Aortic smooth muscle cell (primary cell): ENCODE results near the gene C1orf210. TPM values are rescaled to one million over a fixed set of nuclear protein-coding genes. Genes with fewer than 3 reads are reported as not detected.

Experiments used
- total RNA-seq: library from RNA; depleted of rRNA; stranded (reverse); fragments of >200 nt; gene quantifications from 2 replicates; pipeline ENCODE4 v1.2.3, GENCODE V29; 2014

Gene C1orf210
- total RNA-seq = not detected in 2 replicates

GRCh38 chr1:43285269-43285990, at the start of gene C1orf210:
Gene C1orf210, minus strand, starts transcription at chr1:43285581. Its CDS starts 2,311 bp downstream, at chr1:43283270.

DNA sequence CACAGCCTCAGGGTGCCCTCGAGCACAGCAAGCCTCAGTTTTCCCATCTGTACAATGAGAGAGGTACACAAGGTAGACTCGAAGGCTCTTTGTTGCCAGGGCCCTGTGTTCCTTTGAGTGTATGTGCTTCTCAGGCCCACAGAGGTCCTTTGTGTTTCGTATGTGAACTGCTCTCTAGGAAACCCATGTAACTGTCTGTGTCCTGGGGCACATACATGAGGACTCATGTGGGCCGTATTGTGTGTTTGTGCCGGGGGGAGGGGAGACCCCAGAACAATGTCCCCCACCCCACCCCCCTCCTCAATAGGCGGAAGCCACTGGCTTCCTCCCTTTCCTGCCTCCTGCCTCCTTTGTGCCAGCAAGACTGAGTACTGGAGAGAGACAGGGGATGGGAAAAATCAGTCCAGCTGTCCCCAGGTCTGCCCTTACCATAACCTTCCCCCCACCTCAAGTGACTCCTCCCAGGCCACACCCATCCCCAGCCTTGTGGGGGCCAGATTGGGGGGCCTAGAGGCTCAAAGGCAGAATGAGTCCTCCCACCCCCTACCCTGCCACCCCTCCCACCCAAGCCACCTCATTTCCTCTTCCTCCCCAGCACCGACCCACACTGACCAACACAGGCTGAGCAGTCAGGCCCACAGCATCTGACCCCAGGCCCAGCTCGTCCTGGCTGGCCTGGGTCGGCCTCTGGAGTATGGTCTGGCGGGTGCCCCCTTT, 15.2 kb upstream of the C1orf210 start, which contains the start of gene TIE1:
Gene TIE1 (plus strand): TSS at position 605 of the 717 bp plus-strand sequence. CDS start 90 bp downstream, at position 695.

GRCh38 chr1:43269627-43270375, 15.6 kb downstream of the C1orf210 start, which contains the start of gene TMEM125:
Gene TMEM125, plus strand, starts transcription at chr1:43269983. Its CDS starts 2,740 bp downstream, at chr1:43272723.

Other genes with a start within 250 kb of the C1orf210 start
- gene EBNA1BP2, start 113.3 kb downstream of the C1orf210 start, total RNA-seq = 68.7 and 88.9 TPM in 2 replicates
- gene CFAP57, start 113.3 kb downstream of the C1orf210 start, total RNA-seq = 0.26 and 0.56 TPM in 2 replicates
- gene TMEM125, start 15.6 kb downstream of the C1orf210 start, total RNA-seq = not detected in 2 replicates
- 12.3 and 16.9 TPM in 2 replicates for gene TIE1, start 15.4 kb upstream of the C1orf210 start, total RNA-seq
- not detected in 2 replicates for gene MPL, start 52.2 kb upstream of the C1orf210 start, total RNA-seq
- gene CDC20, start 73.4 kb upstream of the C1orf210 start, total RNA-seq = 27.0 and 37.4 TPM in 2 replicates
- 76.0 and 82.8 TPM in 2 replicates for gene ELOVL1, start 82.4 kb upstream of the C1orf210 start, total RNA-seq
- 61.3 and 68.4 TPM in 2 replicates for gene MED8, start 104.2 kb upstream of the C1orf210 start, total RNA-seq
- gene SZT2, start 104.3 kb upstream of the C1orf210 start, total RNA-seq = 24.3 and 28.2 TPM in 2 replicates
- gene HYI, start 168.3 kb upstream of the C1orf210 start, total RNA-seq = 37.3 and 46.8 TPM in 2 replicates
- 32.2 and 58.1 TPM in 2 replicates for gene PTPRF, start 245.3 kb upstream of the C1orf210 start, total RNA-seq